Stomach (tissue), 4 donors: Measurements from ENCODE around the gene DHRSX.

Experiments used
- EP300 ChIP-seq: sonication (generic); formaldehyde crosslinking; IDR thresholded peaks from one replicate; pipeline ENCODE4 v1.6.1; 2017; ENCODE audit warnings: antibody characterized with exemption
- POLR2A ChIP-seq, 4 donors: fragments of 450-650 bp; IDR thresholded peaks; one replicate each; pipeline ENCODE4 v1.6.1; 2016; ENCODE audit warnings: antibody characterized with exemption in 4 of 4, control low read depth in 2 of 4, mild to moderate bottlenecking in 1 of 4, moderate library complexity in 1 of 4
- TF ChIP-seq, protein P1 (sequence below), 7 experiments: fragments of 450-650 bp in 4 of 7; fragments of 200-600 bp in 3 of 7; sonication (generic) in 3 of 7; IDR thresholded peaks; one replicate each; pipeline ENCODE4 v1.5.1; 2016 to 2019; ENCODE audit warnings: antibody characterized with exemption in 7 of 7, control low read depth in 2 of 7, mild to moderate bottlenecking in 1 of 7

GRCh38 chrX:2193273-2193592 is 307.5 kb downstream of the DHRSX start:
- TF ChIP-seq, protein P1, sequence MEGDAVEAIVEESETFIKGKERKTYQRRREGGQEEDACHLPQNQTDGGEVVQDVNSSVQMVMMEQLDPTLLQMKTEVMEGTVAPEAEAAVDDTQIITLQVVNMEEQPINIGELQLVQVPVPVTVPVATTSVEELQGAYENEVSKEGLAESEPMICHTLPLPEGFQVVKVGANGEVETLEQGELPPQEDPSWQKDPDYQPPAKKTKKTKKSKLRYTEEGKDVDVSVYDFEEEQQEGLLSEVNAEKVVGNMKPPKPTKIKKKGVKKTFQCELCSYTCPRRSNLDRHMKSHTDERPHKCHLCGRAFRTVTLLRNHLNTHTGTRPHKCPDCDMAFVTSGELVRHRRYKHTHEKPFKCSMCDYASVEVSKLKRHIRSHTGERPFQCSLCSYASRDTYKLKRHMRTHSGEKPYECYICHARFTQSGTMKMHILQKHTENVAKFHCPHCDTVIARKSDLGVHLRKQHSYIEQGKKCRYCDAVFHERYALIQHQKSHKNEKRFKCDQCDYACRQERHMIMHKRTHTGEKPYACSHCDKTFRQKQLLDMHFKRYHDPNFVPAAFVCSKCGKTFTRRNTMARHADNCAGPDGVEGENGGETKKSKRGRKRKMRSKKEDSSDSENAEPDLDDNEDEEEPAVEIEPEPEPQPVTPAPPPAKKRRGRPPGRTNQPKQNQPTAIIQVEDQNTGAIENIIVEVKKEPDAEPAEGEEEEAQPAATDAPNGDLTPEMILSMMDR (IDR thresholded peaks at IDR 0.05) = no peak
- no peak for TF ChIP-seq POLR2A (IDR thresholded peaks at IDR 0.05)
- no peak for TF ChIP-seq EP300
